ENCODE measurements around the gene STRBP. TPM values are rescaled to one million over a fixed set of nuclear protein-coding genes. Genes with fewer than 3 reads are reported as not detected.
A peak's percentile ranks its signal among the peaks of the same experiment; 100 is the strongest.

Gene STRBP
- total and polyA plus RNA-seq, 2 of the 8 experiments (the other 6 are each of a cell fraction or from before 2014, with no cell fraction given), result 29.7 to 105 TPM

DNA sequence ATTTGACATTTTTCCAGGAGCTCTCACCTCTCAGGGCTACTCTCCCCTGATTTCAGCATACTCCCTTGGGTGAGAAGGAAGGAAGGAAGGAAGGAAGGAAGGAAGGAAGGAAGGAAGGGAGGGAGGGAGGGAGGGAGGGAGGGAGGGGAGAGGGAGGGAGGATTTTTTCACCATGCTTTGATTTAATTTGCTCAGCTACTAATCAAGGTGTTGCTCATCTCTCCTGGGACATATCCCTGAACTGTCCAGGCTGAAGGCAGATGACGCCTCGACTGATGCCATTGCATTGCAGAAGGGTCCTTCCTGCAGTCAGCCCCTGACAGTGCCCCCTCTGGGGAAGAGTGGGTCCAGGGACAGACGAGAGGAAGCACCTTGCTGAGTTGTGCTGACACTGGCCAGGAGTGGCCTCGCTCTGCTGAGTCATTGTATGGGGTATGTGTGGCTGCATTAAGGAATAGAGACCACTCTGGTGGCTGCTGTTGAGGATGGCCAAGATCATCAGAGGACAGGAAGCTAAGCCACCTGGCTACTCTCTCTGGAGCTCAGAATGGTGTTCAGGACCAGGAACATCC, 44.0 kb upstream of the STRBP start (continued):
- TF ChIP-seq, protein P1, sequence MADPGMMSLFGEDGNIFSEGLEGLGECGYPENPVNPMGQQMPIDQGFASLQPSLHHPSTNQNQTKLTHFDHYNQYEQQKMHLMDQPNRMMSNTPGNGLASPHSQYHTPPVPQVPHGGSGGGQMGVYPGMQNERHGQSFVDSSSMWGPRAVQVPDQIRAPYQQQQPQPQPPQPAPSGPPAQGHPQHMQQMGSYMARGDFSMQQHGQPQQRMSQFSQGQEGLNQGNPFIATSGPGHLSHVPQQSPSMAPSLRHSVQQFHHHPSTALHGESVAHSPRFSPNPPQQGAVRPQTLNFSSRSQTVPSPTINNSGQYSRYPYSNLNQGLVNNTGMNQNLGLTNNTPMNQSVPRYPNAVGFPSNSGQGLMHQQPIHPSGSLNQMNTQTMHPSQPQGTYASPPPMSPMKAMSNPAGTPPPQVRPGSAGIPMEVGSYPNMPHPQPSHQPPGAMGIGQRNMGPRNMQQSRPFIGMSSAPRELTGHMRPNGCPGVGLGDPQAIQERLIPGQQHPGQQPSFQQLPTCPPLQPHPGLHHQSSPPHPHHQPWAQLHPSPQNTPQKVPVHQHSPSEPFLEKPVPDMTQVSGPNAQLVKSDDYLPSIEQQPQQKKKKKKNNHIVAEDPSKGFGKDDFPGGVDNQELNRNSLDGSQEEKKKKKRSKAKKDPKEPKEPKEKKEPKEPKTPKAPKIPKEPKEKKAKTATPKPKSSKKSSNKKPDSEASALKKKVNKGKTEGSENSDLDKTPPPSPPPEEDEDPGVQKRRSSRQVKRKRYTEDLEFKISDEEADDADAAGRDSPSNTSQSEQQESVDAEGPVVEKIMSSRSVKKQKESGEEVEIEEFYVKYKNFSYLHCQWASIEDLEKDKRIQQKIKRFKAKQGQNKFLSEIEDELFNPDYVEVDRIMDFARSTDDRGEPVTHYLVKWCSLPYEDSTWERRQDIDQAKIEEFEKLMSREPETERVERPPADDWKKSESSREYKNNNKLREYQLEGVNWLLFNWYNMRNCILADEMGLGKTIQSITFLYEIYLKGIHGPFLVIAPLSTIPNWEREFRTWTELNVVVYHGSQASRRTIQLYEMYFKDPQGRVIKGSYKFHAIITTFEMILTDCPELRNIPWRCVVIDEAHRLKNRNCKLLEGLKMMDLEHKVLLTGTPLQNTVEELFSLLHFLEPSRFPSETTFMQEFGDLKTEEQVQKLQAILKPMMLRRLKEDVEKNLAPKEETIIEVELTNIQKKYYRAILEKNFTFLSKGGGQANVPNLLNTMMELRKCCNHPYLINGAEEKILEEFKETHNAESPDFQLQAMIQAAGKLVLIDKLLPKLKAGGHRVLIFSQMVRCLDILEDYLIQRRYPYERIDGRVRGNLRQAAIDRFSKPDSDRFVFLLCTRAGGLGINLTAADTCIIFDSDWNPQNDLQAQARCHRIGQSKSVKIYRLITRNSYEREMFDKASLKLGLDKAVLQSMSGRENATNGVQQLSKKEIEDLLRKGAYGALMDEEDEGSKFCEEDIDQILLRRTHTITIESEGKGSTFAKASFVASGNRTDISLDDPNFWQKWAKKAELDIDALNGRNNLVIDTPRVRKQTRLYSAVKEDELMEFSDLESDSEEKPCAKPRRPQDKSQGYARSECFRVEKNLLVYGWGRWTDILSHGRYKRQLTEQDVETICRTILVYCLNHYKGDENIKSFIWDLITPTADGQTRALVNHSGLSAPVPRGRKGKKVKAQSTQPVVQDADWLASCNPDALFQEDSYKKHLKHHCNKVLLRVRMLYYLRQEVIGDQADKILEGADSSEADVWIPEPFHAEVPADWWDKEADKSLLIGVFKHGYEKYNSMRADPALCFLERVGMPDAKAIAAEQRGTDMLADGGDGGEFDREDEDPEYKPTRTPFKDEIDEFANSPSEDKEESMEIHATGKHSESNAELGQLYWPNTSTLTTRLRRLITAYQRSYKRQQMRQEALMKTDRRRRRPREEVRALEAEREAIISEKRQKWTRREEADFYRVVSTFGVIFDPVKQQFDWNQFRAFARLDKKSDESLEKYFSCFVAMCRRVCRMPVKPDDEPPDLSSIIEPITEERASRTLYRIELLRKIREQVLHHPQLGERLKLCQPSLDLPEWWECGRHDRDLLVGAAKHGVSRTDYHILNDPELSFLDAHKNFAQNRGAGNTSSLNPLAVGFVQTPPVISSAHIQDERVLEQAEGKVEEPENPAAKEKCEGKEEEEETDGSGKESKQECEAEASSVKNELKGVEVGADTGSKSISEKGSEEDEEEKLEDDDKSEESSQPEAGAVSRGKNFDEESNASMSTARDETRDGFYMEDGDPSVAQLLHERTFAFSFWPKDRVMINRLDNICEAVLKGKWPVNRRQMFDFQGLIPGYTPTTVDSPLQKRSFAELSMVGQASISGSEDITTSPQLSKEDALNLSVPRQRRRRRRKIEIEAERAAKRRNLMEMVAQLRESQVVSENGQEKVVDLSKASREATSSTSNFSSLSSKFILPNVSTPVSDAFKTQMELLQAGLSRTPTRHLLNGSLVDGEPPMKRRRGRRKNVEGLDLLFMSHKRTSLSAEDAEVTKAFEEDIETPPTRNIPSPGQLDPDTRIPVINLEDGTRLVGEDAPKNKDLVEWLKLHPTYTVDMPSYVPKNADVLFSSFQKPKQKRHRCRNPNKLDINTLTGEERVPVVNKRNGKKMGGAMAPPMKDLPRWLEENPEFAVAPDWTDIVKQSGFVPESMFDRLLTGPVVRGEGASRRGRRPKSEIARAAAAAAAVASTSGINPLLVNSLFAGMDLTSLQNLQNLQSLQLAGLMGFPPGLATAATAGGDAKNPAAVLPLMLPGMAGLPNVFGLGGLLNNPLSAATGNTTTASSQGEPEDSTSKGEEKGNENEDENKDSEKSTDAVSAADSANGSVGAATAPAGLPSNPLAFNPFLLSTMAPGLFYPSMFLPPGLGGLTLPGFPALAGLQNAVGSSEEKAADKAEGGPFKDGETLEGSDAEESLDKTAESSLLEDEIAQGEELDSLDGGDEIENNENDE (IDR thresholded peaks at IDR 0.05; ENCODE audit: insufficient replicate concordance, low read length), result no peak
- TF ChIP-seq BACH1 (IDR thresholded peaks at IDR 0.05; ENCODE audit: low read length), result peak; percentile 92

Data from H1 (cell line).